Measurements from ENCODE around the gene ARSH.
"Not testable (repeated sequence)": the region's sequence is repeated elsewhere in the genome, so short reads cannot be mapped to it uniquely, and the experiment has no call there.

The ARSH gene, protein sequence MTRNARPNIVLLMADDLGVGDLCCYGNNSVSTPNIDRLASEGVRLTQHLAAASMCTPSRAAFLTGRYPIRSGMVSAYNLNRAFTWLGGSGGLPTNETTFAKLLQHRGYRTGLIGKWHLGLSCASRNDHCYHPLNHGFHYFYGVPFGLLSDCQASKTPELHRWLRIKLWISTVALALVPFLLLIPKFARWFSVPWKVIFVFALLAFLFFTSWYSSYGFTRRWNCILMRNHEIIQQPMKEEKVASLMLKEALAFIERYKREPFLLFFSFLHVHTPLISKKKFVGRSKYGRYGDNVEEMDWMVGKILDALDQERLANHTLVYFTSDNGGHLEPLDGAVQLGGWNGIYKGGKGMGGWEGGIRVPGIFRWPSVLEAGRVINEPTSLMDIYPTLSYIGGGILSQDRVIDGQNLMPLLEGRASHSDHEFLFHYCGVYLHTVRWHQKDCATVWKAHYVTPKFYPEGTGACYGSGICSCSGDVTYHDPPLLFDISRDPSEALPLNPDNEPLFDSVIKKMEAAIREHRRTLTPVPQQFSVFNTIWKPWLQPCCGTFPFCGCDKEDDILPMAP

GRCh38 chrX:3006495-3006894, at the start of gene ARSH:
TSS of gene ARSH (plus strand) at chrX:3006546. CDS start at chrX:3006613, 67 bp downstream.
- no peak for DNase-seq

DNA sequence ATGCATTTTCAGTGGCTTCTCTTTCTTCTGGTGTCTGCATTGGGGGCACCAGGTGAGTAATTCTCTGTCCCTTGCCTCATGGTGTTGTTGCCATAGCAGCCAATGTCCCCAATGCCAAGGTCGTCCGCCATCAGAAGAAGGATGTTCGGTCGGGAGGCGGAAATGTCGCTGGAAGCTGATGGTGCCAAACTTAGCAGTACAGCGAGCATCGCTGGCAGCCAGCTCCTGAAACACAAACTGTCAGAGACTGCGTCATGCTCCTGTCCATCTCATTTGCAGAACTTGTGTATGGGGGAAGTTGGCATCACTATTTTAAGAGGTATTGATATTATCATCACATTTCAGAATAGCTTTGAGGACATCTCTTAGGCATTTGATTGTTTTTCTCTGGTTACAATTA, 48.1 kb upstream of the ARSH start:
- DNase-seq: no peak

DNA sequence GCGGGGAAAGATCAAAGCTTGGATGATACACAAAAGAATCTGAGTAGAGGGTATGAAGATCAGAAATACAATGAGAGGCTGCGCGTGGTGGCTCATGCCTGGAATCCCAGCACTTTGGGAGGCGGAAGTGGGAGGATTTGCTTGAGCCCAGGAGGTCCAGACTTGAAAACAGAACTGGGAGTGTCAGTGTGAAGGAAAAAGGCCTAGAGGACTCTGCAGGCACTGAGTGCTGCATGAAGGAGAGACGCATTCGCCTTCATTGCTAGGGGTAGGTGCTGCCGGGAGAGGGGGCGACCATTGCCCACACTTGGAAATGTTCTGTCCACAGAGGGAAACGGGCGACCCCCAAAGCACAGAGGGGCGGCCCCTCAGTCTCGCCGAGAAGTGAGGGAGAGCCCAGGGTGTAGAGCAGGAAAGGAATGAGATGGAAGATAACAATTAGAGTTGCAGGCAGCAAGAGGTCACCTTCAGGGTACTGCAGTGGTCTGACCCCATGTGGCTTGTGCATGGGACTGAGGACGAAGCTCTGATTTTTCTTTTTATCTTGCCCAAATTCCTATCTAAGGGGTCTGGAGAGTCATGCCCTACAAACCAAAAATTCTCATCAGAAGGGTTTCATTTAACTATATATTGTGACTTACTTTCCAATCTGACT, 45.4 kb upstream of the ARSH start:
- DNase-seq: no peak

DNA sequence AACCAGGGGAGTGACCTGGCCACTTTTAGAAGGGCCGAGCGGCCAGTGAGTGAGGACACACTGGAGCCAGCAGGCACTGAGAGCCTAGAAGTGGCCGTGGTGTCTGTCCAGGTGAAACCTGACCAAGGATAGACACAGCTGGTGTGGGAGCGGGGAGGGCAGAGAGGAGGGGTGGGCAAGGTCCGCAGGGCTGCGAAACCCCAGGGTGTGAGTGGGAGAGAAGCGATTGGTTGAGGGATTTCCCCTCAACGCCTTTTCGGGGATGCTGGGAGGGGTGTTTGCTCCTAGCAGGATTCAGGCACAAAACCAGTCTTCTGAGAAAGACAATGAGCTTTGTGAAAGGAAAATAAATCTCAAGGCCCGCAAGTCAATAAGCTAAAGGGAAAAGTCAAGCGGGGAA, 44.0 kb upstream of the ARSH start:
- DNase-seq: no peak

DNA sequence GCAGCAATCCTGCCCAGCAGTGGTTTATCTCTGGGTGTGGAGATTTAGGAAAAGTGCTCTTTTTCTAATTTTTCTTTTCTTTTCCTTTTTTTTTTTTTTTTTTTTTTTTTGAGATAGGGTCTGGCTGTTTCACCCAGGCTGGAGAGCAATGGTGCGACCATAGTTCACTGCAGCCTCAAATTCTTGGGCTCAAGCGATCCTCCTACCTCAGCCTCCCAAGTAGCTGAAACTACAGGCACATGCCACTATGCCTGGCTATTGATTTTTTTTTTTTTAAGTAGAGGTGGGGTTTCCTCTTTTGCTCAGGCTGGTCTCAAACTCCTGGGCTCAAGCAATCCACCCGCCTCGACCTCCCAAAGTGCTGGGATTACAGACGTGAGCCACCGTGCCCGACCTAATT, 42.9 kb upstream of the ARSH start:
- not testable (repeated sequence) for DNase-seq

DNA sequence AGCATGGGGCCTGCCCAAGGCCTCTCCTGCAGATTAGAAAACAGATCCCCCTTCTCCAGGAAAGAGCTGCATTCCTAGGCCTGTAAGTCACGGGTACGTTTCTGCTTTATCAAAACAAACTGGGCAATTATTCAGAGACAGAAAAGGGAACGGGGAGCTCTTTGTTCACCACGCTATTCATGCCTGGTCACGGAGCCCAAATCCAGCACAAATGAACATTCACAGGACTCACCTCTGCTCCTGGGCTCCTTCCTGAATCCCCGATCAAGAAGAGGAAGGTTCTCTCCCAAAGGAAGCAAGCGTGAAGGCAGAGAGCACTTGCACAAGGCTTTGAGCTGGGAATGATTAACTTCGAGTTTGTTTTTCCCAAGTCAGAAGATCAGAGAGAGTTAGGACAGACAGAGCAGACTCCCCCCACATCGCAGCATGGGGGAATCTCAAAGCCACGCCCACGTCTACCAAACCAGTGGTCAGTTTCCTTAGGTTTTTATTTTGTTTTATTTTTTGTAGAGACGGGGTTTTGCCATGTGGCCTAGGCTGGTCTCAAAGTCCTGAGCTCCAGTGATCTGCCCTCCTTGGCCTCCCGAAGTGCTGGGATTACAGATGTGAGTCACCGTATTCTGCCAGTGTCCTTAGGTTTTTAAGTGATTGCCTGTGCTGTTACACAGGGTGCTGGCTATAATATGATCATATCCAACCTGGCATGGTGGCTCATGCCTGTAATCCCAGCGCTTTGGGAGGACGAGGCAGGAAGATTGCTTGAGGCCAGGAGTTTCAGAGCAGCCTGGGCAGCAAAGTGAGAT, 42.2 kb upstream of the ARSH start:
- DNase-seq: not testable (repeated sequence)

- peak; percentile 22 for DNase-seq
Observed at GRCh38 chrX:2965965-2966364, 40.4 kb upstream of the ARSH start.

DNA sequence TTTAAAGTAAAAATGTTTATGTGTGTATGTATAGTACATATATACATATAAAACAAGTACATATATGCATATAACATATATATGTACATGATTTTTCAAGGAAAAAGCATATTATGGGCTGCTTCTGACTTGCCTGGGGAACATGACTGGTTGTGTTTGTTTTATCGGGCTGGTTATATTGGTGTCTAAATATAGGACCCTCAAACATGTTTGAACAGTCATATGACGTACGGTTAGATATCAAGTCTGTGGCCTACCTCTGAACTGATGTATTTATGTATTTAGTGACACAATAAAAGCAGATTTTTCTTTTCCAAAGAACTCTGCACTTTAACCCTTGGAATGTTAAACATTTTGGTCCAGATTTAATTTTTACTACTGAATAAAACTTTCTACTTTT, 39.3 kb upstream of the ARSH start:
- DNase-seq: no peak

- no peak for DNase-seq
Observed at GRCh38 chrX:2967584-2967983, 38.8 kb upstream of the ARSH start.

DNA sequence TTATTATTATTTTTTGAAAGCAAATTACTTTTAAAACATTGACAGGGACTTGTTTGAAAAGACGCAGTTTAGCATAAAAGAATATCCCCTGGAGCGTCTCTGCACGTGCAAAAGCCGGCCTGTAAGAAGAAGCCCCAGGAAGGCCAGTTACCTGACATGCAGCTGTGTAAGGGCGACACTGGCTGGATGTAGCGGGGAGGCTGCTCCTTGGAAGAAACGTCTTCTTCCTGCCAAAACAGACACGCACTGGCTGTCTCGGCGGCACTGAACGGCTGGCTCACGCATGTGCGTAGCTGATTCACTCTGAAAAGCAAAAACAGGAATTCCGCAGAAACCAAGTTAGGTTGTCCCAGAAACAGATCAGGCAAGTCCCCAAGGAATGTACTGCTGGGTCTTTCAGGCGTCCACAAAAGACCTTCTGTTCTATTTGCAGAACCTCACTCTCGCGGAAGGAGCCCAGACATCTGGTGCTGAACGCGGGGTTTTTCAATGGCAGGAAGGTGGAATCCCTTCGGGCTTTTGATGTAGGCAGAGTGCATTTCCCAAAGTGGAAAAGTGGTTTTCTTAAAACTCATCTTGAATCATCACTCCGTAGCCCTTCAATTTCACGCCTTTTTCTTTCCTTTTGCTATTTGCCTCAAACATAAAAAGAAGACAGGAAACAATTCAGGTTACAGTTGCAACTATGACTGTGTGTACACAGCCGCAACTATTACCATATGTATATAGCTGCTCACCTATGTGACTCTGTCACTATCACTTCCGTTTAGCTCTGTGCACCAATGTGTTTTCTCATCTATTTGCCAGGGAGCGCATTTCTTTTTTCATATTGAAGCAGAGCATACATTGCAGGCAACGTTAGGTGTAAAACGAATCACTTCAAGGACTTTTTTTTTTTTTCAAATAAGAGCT, 38.1 kb upstream of the ARSH start:
- DNase-seq: peak; percentile 22

DNA sequence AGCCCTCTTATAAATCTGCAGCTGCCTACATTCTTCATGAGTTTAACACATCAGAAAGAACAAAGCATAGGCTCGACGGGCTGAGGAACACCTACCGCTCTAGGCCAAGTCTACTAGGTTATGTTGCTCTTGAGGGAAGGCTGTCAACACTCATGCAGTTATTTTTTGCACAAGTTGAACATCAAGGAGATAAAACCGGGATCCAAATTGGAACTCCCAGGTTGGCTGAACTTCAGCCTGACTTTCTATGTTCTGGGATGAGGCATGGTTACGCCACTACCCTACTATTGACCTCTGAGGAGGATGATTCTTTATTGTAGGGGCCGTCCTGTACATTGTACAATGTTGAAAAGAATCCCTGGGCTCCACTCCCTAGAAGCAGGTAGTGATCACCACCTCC, 37.3 kb upstream of the ARSH start:
- DNase-seq: no peak

DNA sequence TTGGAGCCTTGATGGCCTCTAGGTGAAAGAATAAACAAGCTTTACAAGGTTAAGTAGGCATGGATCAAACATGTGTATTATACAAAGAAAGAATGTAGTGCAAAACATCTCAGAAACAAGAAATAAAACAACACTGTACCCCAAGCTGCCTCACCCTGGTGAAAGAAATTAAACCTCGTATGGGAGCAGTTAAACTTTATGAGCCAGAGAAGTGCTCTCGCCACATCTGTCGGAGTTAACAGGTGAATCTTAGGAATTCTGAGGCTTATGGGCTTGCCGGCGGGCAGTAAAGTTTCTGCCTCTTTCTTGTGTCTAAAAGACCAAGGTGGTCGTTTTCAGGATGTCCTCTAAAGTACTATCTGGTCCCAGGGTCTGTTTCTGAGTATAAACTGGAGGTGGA, 34.0 kb upstream of the ARSH start:
- no peak for DNase-seq

DNA sequence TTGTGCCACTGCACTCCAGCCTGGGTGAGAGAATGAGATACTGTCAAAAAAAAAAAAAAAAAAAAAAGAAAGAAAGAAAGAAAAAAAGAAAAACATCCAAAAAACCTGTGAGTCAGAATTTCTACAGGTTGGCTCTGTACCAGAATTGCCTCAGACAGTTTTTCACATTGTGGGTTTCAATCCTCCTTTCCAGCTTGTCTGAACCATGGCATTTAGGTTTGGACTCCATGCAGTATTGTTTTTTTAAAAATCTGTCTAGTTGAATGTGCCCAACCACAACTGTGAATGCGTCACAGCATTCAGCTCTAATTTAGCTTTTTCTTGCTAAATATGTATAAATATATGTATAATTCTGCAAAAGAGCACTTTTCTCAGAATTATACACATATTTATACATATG, 31.4 kb upstream of the ARSH start:
- no peak for DNase-seq

DNA sequence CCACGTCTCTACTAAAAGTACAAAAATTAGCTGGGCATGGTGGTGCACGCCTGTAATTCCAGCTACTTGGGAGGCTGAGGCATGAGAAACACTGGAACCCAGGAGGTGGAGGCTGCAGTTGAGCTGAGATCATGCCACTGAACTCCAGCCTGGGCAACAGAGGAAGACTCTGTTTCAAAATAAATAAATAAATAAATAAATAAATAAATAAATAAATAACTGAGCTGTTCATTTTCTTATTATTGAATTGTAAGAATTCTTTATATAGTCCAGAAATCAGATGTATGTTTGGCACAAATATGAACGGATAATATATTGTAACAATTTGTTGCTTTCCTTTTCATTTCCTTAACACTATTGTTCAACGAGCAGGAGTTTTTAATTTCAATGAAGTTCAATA, 27.7 kb upstream of the ARSH start:
- not testable (repeated sequence) for DNase-seq

GRCh38 chrX:2984342-2984741, 22.0 kb upstream of the ARSH start:
- no peak for DNase-seq

DNA sequence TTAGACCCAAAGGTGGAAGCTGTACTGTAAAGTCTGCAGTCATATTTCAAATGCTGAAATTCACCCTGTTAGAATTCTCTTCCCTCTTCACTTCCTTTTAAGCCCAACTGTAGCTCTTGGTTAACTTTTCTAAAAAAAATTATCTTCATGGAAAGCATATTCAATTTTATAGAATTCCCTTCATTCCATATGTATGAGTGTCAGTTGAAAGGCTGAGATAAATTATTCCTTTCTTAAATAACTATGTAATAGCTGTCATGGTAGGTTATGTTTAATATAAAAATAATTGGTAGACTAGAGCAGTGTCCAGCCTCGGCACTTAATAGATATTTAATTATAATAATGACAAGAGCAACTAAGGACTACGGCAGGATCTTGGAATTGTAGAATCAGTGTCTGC, 16.8 kb upstream of the ARSH start:
- no peak for DNase-seq

DNA sequence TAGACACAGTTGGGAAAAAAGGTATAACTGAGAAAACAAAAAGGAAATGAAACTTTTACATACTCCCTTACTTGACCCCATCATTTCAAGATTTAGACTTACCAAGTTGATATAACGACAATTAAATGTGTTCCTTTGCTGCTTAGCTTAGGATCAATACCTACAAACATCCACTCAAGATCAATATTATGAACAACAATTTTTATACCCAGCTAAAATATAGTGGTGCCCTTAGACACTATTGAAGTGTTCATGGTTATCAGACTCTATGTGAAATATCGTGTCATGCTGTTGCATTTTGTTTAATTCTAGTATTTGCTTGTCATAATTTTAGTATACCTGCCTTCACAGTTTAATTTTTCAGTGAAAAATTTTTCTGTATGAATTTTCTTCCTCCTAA, 4.2 kb downstream of the ARSH start:
- DNase-seq: no peak

DNA sequence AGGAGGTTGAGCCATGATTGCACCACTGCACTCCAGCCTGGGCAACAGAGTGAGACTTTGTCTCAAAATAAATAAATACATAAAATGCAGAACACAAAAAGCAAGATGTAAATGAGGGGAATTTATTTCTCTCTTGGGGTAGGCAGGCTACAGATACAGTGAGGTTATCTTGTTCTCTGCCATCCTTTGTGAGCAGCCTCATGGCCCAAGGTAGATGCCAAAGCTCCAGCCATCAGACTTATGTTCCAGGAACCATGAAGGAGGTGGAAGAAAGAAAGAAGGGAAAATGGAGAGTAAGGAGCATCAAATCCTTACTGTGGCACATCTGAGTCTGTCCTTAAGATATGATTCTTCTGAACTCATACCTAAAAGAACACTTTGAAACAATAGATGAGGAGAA, 11.1 kb downstream of the ARSH start:
- DNase-seq: no peak

- DNase-seq: no peak
Observed at GRCh38 chrX:3024176-3024575, 17.8 kb downstream of the ARSH start.

GRCh38 chrX:3026074-3026815, 19.9 kb downstream of the ARSH start:
- DNase-seq: no peak

- no peak for DNase-seq
Observed at GRCh38 chrX:3029129-3029528, 22.8 kb downstream of the ARSH start.

GRCh38 chrX:3037218-3037617, 30.9 kb downstream of the ARSH start:
- DNase-seq: no peak

Data from stimulated activated CD8-positive, alpha-beta memory T cell treated with anti-CD3 and anti-CD28 coated beads, Interleukin-4, amount 100 ng/mL, for 48 hours (primary cell).